Activated naive CD4-positive, alpha-beta T cell treated with Interleukin-2 at 50 U/mL for 16 hours (primary cell): ENCODE results near the gene MCTP1.

Experiments used
- DNase-seq: peaks from one replicate; pipeline ENCODE4 v3.0.0-alpha.2; 2020

Gene MCTP1

DNA sequence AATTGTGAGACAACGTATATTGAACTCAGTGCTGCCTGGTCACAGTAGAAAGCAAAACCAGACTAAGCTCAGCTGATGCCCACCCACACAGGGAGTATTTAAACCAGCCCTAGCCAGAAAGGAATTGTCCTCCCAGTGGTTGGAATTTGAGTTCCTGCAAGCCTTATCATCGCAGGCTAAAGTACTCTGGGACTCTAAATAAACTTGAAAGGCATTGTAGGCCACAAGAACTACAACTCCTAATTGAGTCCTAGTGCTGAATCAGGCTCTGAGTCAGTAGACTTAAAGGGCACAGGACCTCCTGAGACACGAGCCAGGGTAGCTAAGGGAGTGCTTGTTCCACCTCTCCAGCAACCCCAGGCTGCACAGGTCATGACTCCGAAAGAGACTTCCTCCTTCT, 171.4 kb downstream of the MCTP1 start:
- no peak for DNase-seq

GRCh38 chr5:95111141-95111540, 173.8 kb downstream of the MCTP1 start:
- no peak for DNase-seq

GRCh38 chr5:95110118-95110517, 174.8 kb downstream of the MCTP1 start:
- DNase-seq: no peak

GRCh38 chr5:95107138-95107537, 177.8 kb downstream of the MCTP1 start:
- DNase-seq: no peak

GRCh38 chr5:95105638-95106037, 179.3 kb downstream of the MCTP1 start:
- no peak for DNase-seq

DNA sequence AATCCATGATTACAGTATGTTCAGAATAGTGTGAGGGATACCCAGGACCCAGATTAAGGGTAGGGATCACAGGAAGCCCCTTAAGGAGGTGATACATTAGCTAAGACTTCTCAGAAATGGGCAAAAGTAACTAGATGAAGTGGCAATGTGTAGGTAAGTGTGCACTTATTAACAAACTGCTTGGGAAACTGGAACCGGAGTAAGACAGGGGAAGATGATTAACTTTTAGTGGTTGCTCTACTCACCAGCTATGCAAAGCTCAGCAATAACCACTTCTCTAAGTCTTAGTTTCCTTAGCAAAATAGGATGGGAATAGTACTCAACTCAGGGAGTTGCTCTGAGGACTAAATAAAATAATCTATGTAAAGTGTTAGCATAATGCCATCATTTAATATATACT, 182.2 kb downstream of the MCTP1 start:
- no peak for DNase-seq

GRCh38 chr5:95102080-95102479, 182.8 kb downstream of the MCTP1 start:
- DNase-seq: no peak

GRCh38 chr5:95100551-95100950, 184.3 kb downstream of the MCTP1 start:
- DNase-seq: no peak

- no peak for DNase-seq
These were observed 186.9 kb downstream of the MCTP1 start for GRCh38 chr5:95098012-95098411.

- no peak for DNase-seq
These were observed 191.7 kb downstream of the MCTP1 start for GRCh38 chr5:95093211-95093610.

- no peak for DNase-seq
These were observed 194.1 kb downstream of the MCTP1 start for GRCh38 chr5:95090774-95091173.

GRCh38 chr5:95087816-95088317, 197.0 kb downstream of the MCTP1 start:
- no peak for DNase-seq

DNA sequence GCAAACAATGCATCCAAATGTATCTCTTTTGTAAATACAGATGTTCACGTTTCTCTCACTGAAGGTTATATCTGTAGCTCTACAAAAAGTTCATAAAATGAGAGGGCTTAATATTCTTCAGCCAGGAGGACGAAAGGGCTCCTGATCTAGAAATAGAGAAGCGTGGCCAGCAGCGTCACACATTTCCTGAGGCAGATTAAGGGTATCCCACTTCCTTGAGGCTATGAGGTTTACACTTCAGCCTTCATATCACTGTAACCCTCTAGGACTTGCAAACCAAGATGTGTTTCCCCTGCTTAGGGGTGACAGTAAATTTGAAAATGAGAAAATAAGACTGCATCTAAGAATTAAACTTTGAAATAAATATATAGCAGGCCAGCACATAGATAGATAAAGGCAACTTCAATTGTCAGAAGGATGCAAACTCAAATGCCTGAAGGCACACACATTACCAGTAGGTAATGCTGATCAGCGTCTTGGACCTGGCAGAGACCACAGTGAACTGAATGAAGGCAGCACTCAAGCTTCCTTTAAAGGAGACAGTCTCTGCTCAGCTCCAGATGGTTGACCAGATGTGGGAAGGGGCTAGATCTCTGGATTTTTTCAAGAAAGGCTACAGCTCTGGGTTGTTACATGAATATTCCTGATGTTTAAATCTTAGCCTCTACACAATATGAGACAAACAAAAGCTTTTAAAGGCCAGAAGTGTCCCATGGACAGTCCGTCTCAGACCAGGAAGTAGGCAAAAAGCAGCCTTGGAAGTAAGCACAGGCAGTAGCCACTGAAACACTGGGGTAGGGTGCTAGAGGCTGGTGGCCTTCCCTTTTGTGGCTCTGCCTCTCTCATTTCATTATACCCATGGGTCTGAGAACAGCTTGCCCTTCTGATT, 197.7 kb downstream of the MCTP1 start:
- DNase-seq: no peak

GRCh38 chr5:95084757-95085156, 200.1 kb downstream of the MCTP1 start:
- DNase-seq: no peak

- no peak for DNase-seq
These were observed 201.3 kb downstream of the MCTP1 start for GRCh38 chr5:95083606-95084005.

GRCh38 chr5:95081982-95082381, 202.9 kb downstream of the MCTP1 start:
- DNase-seq: no peak

- DNase-seq: no peak
These were observed 203.4 kb downstream of the MCTP1 start for GRCh38 chr5:95081500-95081960.

DNA sequence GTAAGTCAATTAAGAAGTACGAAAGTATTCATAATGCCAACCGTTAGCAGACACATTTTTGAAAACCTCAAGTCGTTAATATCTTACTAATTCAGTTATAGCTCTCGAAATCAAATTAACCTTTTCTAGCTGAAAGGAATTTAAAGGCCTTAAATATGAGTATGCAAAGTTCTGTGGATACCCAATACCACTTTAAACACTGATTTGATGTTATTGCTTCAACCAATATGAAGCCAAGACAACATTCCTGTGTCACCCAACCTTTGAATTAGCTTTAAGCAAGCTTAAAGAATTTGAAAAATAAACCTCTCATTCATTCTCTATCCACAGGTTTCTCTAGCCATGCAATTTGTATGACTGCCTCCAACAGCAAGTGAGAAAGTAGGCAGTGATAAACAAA, 204.5 kb downstream of the MCTP1 start:
- DNase-seq: no peak

DNA sequence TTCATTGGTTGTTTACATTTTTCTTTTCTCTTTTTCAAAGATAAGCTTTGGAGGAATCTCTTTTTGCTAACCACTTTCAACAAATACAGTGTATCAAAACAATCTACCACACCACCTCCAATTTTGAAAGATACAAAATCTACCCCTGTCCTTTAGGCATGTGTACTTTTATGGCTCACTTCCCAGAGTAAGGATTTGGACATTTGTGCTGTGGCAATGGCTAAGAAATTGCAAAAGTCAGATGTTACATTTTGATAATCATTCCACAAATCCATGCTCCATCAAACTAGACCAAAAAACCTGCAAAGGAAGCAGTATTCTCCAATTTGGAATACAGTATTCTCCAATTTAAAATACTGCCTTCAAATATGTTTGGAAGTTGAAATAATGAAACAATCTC, 204.9 kb downstream of the MCTP1 start:
- no peak for DNase-seq

DNA sequence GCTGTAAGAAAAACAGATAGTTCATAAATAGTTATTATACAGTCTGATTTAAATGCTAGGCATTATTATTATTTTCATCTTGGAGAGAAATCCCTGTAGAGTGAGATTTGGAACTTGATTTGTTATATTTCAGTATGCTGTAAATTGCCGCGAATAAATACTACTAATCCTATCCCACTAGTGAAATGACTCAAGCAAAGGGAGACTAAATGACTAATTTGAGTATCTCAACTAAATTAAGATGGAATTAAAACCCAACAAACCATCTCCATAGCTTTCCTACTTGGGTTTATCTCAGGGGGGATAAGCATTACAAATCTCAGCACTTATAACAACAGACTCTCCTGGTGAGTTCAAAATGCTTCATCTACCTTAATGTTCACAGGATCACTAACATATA, 206.0 kb downstream of the MCTP1 start:
- DNase-seq: no peak

- DNase-seq: no peak
These were observed 208.3 kb downstream of the MCTP1 start for GRCh38 chr5:95076395-95077185.

- DNase-seq: no peak
These were observed 209.8 kb downstream of the MCTP1 start for GRCh38 chr5:95075111-95075510.

DNA sequence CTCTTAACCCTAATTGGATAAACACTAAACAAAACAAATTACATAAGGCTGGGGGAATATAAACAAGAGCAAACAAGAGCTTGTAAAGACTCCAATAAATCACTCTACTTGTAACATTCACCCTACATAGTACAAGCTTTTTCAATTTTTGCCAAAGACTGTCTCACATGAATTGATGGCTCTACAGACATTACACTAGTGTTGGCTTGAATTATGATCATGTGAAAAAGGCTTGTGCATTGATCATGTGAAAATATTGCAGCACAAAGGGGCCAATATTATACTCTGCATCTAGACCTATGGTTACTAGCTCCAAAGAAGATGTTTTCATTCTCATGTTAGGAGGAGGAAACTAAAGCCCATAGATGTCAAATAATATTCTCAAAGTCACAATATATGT, 212.6 kb downstream of the MCTP1 start:
- no peak for DNase-seq

DNA sequence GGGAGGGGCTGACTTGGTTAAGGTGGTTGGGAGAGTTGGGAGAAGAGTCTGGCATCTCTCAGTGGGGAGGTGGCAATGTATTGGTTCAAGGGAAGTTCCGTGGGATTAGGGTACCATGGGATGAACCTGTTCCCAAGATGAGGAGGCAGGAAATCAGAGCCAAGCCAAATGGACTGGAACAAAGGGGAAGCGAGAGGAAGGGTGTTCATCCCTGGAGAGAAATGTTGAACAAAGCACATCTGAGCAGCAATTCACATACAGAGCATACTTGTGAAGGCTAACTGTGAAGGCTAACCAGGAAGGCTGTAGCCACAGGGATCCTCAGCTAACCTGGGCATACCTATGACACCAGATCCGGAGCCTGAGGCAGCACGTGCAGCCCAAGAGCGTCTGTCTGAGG, 214.0 kb downstream of the MCTP1 start:
- DNase-seq: no peak
